D721Med (cell line): ENCODE results near the gene PRKCB.

ENCODE experiments used
- DNase-seq: peaks from one replicate; pipeline ENCODE4 v3.0.0; 2011; ENCODE audit warnings: low spot score; ENCODE audit not compliant: insufficient read length
- FAIRE-seq: peaks from 2 replicates; lab custom pipeline; 2011; peaks lifted over from hg19 to GRCh38; lab: Jason Lieb, UNC
- TF ChIP-seq, protein P1 (sequence below): IDR thresholded peaks from 2 replicates; pipeline ENCODE4 v1.5.1; 2012; ENCODE audit warnings: mild to moderate bottlenecking, control low read depth; ENCODE audit not compliant: insufficient read depth; ENCODE audit errors: missing control alignments

The PRKCB gene

DNA sequence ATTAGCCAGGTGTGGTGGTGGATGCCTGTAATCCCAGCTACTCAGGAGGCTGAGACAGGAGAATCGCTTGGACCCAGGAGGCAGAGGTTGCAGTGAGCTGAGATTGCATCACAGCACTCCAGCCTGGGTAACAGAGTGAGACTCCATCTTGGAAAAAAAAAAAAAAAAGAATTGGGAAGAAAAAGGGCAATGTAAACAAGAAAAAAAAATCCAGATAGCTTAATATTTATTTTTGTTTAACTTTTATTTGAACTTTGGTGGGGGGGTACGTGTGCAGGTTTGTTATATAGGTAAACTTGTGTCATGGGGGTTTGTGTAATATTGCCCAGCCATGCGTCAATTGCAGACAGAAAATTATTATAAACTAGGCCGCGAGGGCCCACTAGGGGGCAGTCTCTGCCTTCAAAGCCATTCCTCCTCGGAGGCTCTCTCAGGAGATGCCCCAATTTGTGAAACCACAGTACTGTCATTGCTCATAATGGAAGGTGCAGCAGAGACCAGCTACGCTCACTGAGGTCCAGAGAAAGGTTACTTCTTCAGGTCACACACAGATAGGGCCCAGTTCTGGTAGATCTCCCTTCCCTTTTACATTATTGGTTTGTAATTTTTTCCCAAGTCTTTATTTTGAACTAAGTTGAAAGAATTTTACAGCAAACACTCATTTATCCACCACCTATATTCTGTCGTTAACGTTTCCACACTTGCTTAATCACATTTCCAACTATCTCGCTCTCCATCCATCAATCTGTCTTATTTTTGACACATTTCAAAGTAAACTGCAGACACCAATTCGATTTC, 206.2 kb downstream of the PRKCB start:
- TF ChIP-seq, protein P1, sequence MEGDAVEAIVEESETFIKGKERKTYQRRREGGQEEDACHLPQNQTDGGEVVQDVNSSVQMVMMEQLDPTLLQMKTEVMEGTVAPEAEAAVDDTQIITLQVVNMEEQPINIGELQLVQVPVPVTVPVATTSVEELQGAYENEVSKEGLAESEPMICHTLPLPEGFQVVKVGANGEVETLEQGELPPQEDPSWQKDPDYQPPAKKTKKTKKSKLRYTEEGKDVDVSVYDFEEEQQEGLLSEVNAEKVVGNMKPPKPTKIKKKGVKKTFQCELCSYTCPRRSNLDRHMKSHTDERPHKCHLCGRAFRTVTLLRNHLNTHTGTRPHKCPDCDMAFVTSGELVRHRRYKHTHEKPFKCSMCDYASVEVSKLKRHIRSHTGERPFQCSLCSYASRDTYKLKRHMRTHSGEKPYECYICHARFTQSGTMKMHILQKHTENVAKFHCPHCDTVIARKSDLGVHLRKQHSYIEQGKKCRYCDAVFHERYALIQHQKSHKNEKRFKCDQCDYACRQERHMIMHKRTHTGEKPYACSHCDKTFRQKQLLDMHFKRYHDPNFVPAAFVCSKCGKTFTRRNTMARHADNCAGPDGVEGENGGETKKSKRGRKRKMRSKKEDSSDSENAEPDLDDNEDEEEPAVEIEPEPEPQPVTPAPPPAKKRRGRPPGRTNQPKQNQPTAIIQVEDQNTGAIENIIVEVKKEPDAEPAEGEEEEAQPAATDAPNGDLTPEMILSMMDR: peak; percentile 86
- FAIRE-seq (no peak), DNase-seq (peak; percentile 43)

DNA sequence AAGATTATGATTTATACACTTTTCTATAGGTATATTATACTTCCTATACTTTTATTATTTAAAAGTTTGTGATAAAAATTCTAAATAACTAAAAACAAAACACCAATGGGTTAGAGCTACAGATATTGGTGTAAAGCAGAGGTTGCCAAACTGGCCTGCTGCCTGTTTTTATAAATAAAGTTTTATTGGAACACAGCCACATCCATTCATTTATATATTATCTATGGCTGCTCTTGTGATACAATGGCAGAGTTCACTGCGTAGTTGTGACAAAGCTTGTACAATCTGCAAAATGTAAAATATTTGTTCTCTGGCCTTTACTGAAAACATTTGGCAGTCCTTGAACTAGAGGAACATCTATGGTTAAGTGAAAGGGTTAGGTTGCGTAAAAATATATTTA, 208.7 kb downstream of the PRKCB start:
- DNase-seq (no peak), FAIRE-seq (no peak)
- TF ChIP-seq, protein P1: no peak

DNA sequence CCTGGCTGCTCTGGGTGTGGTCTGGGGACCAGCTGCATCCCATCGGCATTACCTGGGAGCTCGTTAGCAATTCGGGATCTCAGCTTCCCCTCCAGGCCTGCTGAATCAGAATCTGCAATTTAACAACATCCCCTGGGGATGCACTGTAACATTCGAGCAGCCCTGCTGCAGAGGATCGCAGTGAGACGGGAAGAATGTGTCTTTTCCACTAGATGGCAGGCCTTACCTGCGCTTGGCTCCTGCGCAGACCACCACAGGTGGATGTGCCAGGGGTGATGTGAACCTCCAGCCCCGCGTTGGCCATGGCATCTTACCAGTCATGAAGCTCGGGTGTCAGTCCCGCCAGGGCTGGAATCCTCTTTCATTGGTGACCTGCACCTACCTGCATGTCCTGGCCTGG, 209.9 kb downstream of the PRKCB start:
- DNase-seq: peak; percentile 56
- TF ChIP-seq, protein P1: peak; percentile 80
- no peak for FAIRE-seq

DNA sequence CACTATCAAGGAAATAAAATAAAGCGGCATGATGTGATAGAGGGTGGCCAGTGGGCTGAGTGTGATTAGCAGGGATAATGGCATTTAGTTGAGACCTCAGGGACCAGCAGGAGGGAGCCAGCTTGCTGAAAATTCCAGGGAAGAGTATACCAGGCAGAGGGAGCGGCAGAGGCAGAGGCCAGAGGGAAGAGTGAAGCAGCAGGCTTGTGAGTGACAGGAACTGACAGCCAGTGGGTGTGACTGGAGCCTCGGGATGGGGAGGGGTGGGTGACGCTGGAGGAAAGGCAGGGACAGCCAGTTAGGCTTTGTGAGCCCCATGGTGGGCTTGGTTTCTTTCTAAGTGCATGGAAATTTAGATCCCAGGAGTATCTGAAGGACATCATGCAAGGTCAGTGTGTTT, 210.7 kb downstream of the PRKCB start:
- TF ChIP-seq, protein P1: no peak
- no peak for FAIRE-seq
- no peak for DNase-seq

DNA sequence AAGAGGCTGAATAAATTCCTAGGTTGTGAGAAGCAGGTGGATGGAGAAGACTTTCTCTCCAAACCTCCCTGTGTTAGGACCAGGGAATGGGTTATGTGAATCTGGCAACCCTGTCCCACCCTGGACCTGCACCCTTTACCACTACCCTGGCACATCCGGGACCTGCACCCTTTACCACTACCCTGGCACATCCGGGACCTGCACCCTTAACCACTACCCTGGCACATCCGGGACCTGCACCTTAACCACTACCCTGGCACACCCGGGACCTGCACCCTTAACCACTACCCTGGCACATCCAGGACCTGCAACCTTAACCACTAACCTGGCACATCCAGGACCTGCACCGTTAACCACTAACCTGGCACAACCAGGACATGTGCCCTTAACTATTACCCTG, 213.3 kb downstream of the PRKCB start:
- FAIRE-seq: no peak

DNA sequence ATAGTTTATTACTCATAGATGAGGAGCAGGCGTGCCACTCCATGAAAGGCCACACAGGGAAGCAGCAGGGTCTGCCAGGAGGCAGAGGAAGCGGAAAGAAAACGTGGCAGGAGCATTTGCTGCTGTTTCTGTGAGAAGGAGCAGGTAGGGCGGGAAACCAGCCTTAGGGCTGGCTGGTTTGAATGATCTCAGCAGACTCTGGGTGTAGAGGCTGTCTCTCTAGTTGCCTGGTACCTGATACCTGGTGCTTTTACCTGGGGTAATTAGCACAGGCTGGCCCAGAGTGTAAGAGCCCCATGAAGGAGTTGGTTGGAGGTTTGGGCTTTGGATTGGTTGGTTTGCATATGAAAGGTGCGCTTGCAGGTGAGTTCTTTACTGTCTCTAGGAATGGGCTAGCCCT, 215.3 kb downstream of the PRKCB start:
- TF ChIP-seq, protein P1: no peak
- DNase-seq (no peak), FAIRE-seq (no peak)

More for the DNA sequence above, 213.3 kb downstream of the PRKCB start:
- TF ChIP-seq, protein P1: no peak
- no peak for DNase-seq
